Common myeloid progenitor, CD34-positive (primary cell): ENCODE data around the gene ST7.
A peak's percentile ranks its signal among the peaks of the same experiment; 100 is the strongest.

Experiments
- CTCF ChIA-PET: fragments of 350-600 bp; sonication (Branson Sonifier 250); formaldehyde crosslinking; loops from one replicate; lab custom pipeline; 2021; ENCODE audit warnings: antibody characterized with exemption; lab: Charles Lee
- POLR2A ChIA-PET: fragments of 350-600 bp; sonication (Branson Sonifier 250); formaldehyde crosslinking; loops from one replicate; lab custom pipeline; 2021; ENCODE audit warnings: antibody characterized with exemption; lab: Charles Lee
- DNase-seq, 3 donors: peaks; one replicate each; pipeline versions ENCODE4 v3.0.0 to v3.0.0-alpha.2; 2013
- H3K27ac ChIP-seq, 2 experiments: 1 replicate in 1 of 2; 2 replicates in 1 of 2; pipeline ENCODE4 v1.7.0; 2013; ENCODE audit warnings: inconsistent platforms in 2 of 2, low read length in 2 of 2, mild to moderate bottlenecking in 2 of 2, low read depth in 1 of 2, moderate library complexity in 1 of 2; ENCODE audit not compliant: severe bottlenecking in 2 of 2, insufficient read depth in 1 of 2, poor library complexity in 1 of 2
- H3K27me3 ChIP-seq, 5 experiments: replicated peaks in 2 of 5; 1 replicate in 3 of 5; 2 replicates in 2 of 5; pipeline versions ENCODE4 v1.6.1 to v1.7.0; 2013; ENCODE audit warnings: low read length in 4 of 5, mild to moderate bottlenecking in 2 of 5, moderate library complexity in 2 of 5, inconsistent platforms in 1 of 5; ENCODE audit not compliant: insufficient read depth in 5 of 5, control insufficient read depth in 4 of 5
- H3K36me3 ChIP-seq, 4 experiments: 1 replicate in 2 of 4; 2 replicates in 2 of 4; pipeline versions ENCODE4 v1.6.1 to v1.7.0; 2013; ENCODE audit warnings: low read length in 3 of 4, control low read depth in 1 of 4, mild to moderate bottlenecking in 1 of 4; ENCODE audit not compliant: control insufficient read depth in 4 of 4, insufficient read depth in 4 of 4
- H3K4me1 ChIP-seq, 4 experiments: 1 replicate in 3 of 4; 2 replicates in 1 of 4; pipeline versions ENCODE4 v1.6.1 to v1.7.1; 2013; ENCODE audit warnings: low read length in 3 of 4, mild to moderate bottlenecking in 3 of 4, control low read depth in 1 of 4, inconsistent platforms in 1 of 4, moderate library complexity in 1 of 4; ENCODE audit not compliant: control insufficient read depth in 4 of 4, insufficient read depth in 4 of 4; ENCODE audit errors: control extremely low read depth in 1 of 4
- H3K4me3 ChIP-seq, 7 experiments: 1 replicate in 4 of 7; 2 replicates in 3 of 7; pipeline versions ENCODE4 v1.5.1 to v1.7.0; 2013; ENCODE audit warnings: mild to moderate bottlenecking in 7 of 7, low read length in 6 of 7, moderate library complexity in 6 of 7, inconsistent platforms in 2 of 7, low read depth in 2 of 7, control low read depth in 1 of 7; ENCODE audit not compliant: insufficient read depth in 4 of 7, control insufficient read depth in 1 of 7; ENCODE audit errors: extremely low read depth in 1 of 7
- H3K9me3 ChIP-seq, 5 experiments: 1 replicate in 4 of 5; 2 replicates in 1 of 5; pipeline versions ENCODE4 v1.6.1 to v1.7.1; 2013; ENCODE audit warnings: low read length in 4 of 5, mild to moderate bottlenecking in 2 of 5, inconsistent platforms in 1 of 5, low read depth in 1 of 5, moderate library complexity in 1 of 5; ENCODE audit not compliant: control insufficient read depth in 4 of 5, insufficient read depth in 2 of 5; ENCODE audit errors: control extremely low read depth in 1 of 5
- WGBS: methylation state at CpG from one replicate; pipeline ENCODE4 v1.1.5; 2013; ENCODE audit not compliant: insufficient coverage; 5-methylcytosine and 5-hydroxymethylcytosine counted together

The ST7 gene

GRCh38 chr7:117066668-117067067 lies 113.4 kb downstream of the ST7 start:
- Histone ChIP-seq H3K4me3 (no peak overlapping the region), H3K27ac (no peak overlapping the region), H3K36me3 (no peaks in the 10 kb centered on the region), H3K27me3 (no peaks in the 10 kb centered on the region), H3K9me3 (no peaks in the 10 kb centered on the region), H3K4me1 (peaks cover 0 to 35% (median 6%) of the 10 kb centered on the region in 4 experiments)
- no CpG with 5 or more reads among the region's 3 CpGs for WGBS
- ChIA-PET CTCF (no interaction called here), POLR2A (no interaction called here)
- peak in 2 of 3 donors; percentile 33 to 38 for DNase-seq

DNA sequence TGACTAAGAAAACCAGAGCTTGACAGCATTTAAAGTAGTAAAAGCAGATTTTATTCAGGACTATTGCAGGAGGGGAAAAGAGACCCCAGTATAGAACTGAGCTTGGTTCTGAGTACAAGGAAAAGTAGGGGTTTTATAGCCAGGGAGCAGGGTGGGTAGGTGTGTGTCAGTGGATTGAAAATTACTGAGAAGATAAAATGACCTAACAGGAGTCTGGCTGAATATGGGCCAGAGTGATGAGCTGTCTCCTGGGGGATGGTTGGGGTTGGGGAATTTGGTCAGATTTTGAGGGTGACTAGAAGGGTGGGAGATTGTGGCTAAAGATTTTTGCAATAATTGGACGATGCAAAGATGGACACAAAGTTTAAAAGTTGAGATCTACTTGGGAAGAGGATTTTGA lies 114.0 kb downstream of the ST7 start:
- Histone ChIP-seq H3K4me3 (no peak overlapping the region), H3K27ac (no peak overlapping the region), H3K27me3 (no peaks in the 10 kb centered on the region), H3K4me1 (peaks cover 1 to 41% (median 8%) of the 10 kb centered on the region in 4 experiments), H3K36me3 (no peaks in the 10 kb centered on the region), H3K9me3 (no peaks in the 10 kb centered on the region)
- ChIA-PET CTCF (interaction anchor here (1.1 to 1.9 kb wide), 2 partner anchors 14 to 22 kb away, joined by 3 to 6 read pairs; no protein-coding TSS in a partner anchor), POLR2A (no interaction called here)
- DNase-seq = no peak
- WGBS = no CpG with 5 or more reads among the region's 1 CpG

DNA sequence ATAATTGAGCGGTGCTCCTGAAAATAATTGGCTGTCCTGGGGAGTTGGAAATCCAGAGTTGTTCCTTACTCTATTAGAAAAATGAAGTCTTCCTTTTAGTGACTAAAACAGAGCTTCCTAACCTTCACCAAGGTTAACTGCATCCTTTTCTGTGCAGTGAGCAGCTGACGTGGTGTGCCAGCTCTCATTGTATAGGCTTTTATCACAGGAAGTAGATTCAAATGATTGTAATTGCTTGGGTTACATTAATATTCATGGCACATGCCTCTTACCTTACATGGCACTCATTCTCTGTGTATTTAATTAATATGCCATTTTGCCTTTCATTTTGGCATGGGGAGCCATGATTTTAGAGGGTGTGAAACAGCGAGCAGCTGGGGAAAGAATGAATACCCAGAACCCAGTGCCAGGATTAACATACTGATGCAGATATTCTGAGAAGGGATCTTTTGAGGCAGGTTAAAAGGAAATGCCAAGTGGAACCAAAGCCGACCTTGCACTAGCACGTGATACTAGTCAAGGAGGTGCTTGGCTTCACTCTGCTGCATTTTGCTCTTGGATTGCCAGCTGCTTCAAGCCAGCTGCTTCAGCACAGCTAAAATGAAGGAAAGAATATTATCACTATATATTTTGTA lies 115.3 kb downstream of the ST7 start:
- no peak overlapping the region for H3K27ac ChIP-seq
- no peaks in the 10 kb centered on the region for H3K9me3 ChIP-seq
- no peak overlapping the region for H3K4me3 ChIP-seq
- no peak for DNase-seq
- H3K27me3 ChIP-seq = no peaks in the 10 kb centered on the region
- POLR2A ChIA-PET = no interaction called here
- H3K36me3 ChIP-seq = no peaks in the 10 kb centered on the region
- CTCF ChIA-PET = interaction anchor here (0.8 to 1.9 kb wide), 8 partner anchors 13 to 82 kb away, joined by 3 to 6 read pairs (median 3); no protein-coding TSS in a partner anchor
- WGBS = 100% methylated on average over 3 of the region's 5 CpGs
- H3K4me1 ChIP-seq = peaks cover 3 to 54% (median 18%) of the 10 kb centered on the region in 4 experiments

DNA sequence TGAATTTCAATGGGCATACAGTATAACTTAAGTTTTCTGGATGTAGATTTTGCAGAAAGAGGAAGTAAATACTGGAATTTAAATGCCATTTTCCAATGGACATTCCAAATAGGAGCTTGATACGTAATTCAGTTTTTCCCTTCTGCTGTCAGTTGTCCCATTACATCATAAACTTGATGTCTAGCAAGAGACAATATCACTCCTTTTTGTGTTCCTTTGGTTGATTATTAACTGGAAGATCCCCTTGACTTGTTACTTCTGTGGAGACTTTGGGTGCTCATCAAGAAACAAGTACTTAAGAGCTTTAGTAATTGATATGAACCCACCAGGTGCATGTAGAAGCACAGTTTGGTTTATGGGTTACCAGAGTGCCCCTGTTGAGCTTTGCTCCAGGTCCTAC lies 116.1 kb downstream of the ST7 start:
- Histone ChIP-seq H3K36me3 (no peaks in the 10 kb centered on the region), H3K9me3 (no peaks in the 10 kb centered on the region), H3K4me3 (no peak overlapping the region), H3K27me3 (no peaks in the 10 kb centered on the region), H3K27ac (no peak overlapping the region), H3K4me1 (peaks cover 3 to 56% (median 19%) of the 10 kb centered on the region in 4 experiments)
- WGBS = 100% methylated on average over 1 of the region's 1 CpG
- no peak for DNase-seq
- CTCF ChIA-PET = interaction anchor here (0.6 to 1.6 kb wide), 8 partner anchors 9 to 83 kb away, joined by 3 to 4 read pairs (median 3); no protein-coding TSS in a partner anchor
- POLR2A ChIA-PET = no interaction called here

- WGBS = 93% methylated on average over 2 of the region's 3 CpGs
- POLR2A ChIA-PET = no interaction called here
Observed at GRCh38 chr7:117071551-117071950, 118.2 kb downstream of the ST7 start.

DNA sequence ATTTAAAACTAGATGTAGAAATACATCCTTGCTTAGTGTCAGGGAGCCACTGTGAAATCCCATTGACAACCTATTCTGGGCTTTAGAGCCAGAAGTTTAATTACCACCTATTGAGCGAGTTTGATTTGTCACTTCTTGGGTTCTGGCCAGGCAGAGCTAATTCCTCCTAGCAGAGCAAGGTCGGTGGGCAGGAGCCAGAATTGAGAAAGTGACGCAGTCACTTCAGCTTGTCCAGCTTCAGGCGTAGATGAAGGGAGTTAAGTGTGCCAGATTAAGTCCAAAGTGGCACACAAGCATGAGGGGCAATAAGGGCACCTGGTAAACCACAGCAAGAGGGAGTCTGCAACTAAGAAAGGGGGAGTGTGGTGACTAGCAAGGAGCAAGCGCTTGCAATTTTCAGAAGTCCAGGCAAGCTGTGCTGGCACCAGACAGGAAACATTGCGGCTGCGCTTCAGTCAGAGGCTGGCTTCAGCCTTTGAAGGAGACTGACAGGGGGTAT lies 119.4 kb downstream of the ST7 start:
- WGBS = 3% methylated on average over 7 of the region's 7 CpGs
- Histone ChIP-seq H3K4me1 (peaks cover 0 to 36% (median 15%) of the 10 kb centered on the region in 4 experiments), H3K9me3 (peaks cover 3 to 11% (median 8%) of the 10 kb centered on the region in 5 experiments), H3K27me3 (no peaks in the 10 kb centered on the region), H3K4me3 (peak overlapping the region in 5 of 7 experiments; percentile 30 to 67 (median 56)), H3K27ac (no peak overlapping the region), H3K36me3 (peaks cover 0 to 4% (median 0%) of the 10 kb centered on the region in 4 experiments)
- CTCF ChIA-PET = interaction anchor here (1.3 kb wide), 1 partner anchor 43 kb away, joined by 3 read pairs; no protein-coding TSS in a partner anchor
- DNase-seq = peak; percentile 53 to 92 (median 84)
- POLR2A ChIA-PET = interaction anchor here (0.6 kb wide), 2 partner anchors 27 to 39 kb away, joined by 3 read pairs; no protein-coding TSS in a partner anchor

More at GRCh38 chr7:117071551-117071950, 118.2 kb downstream of the ST7 start:
- CTCF ChIA-PET = interaction anchor here (1.3 kb wide), 1 partner anchor 9 kb away, joined by 3 read pairs; no protein-coding TSS in a partner anchor
- H3K27me3 ChIP-seq = no peaks in the 10 kb centered on the region
- peaks cover 0 to 1% (median 0%) of the 10 kb centered on the region in 4 experiments for H3K36me3 ChIP-seq
- H3K27ac ChIP-seq = no peak overlapping the region
- peaks cover 0 to 11% (median 3%) of the 10 kb centered on the region in 5 experiments for H3K9me3 ChIP-seq
- H3K4me3 ChIP-seq = no peak overlapping the region
- peaks cover 0 to 47% (median 18%) of the 10 kb centered on the region in 4 experiments for H3K4me1 ChIP-seq
- peak in 1 of 3 donors; percentile 23 for DNase-seq

DNA sequence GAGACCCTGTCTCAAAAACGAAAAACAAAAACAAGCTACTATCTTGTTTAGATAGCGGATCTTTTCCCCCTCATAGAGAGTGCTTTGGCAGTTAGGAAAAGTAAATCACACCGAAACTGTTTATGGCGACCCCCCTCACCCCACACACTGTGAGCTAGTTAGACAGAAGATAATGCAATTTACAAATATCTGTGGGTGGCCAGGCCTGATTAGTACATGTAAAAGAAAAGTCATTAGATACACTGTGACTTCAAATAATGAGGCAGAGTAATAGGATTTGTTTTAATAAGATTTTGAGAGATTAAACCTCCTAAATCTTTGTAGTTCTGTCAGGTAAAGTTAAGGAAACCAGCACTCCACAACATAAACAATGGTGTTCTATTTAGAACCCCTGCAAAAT lies 121.1 kb downstream of the ST7 start:
- no peak for DNase-seq
- no peak overlapping the region for H3K27ac ChIP-seq
- peaks cover 0 to 26% (median 15%) of the 10 kb centered on the region in 4 experiments for H3K4me1 ChIP-seq
- H3K36me3 ChIP-seq = peaks cover 0 to 4% (median 0%) of the 10 kb centered on the region in 4 experiments
- ChIA-PET CTCF (interaction anchor here (0.7 to 1.5 kb wide), 3 partner anchors 12 to 86 kb away, joined by 3 read pairs; no protein-coding TSS in a partner anchor), POLR2A (no interaction called here)
- WGBS = 88% methylated on average over 2 of the region's 4 CpGs
- H3K4me3 ChIP-seq = no peak overlapping the region
- H3K27me3 ChIP-seq = no peaks in the 10 kb centered on the region
- peaks cover 3 to 11% (median 8%) of the 10 kb centered on the region in 5 experiments for H3K9me3 ChIP-seq
